ENCODE data around the gene COLEC12.
A peak's percentile ranks its signal among the peaks of the same experiment; 100 is the strongest.

Gene COLEC12

GRCh38 chr18:289026-289425 lies 211.5 kb downstream of the COLEC12 start:
- DNase-seq (ENCODE audit: low read depth in 2 of 2): no peak

GRCh38 chr18:286515-287310 lies 213.8 kb downstream of the COLEC12 start:
- no peak for DNase-seq (ENCODE audit: low read depth in 2 of 2)

- DNase-seq (ENCODE audit: low read depth in 2 of 2): no peak
These were observed 214.7 kb downstream of the COLEC12 start for GRCh38 chr18:285817-286216.

- DNase-seq (ENCODE audit: low read depth in 2 of 2): no peak
These were observed 225.0 kb downstream of the COLEC12 start for GRCh38 chr18:275486-275885.

- no peak for DNase-seq (ENCODE audit: low read depth in 2 of 2)
These were observed 226.2 kb downstream of the COLEC12 start for GRCh38 chr18:274313-274712.

GRCh38 chr18:273525-273924 lies 227.0 kb downstream of the COLEC12 start:
- DNase-seq (ENCODE audit: low read depth in 2 of 2): no peak

GRCh38 chr18:272650-273049 lies 227.9 kb downstream of the COLEC12 start:
- DNase-seq (ENCODE audit: low read depth in 2 of 2): no peak

GRCh38 chr18:269480-270095 lies 230.9 kb downstream of the COLEC12 start:
- DNase-seq (ENCODE audit: low read depth in 2 of 2): no peak

GRCh38 chr18:267688-268552 lies 232.6 kb downstream of the COLEC12 start, which contains the start of gene THOC1:
TSS of gene THOC1 (minus strand) at chr18:268047. CDS start at chr18:268019, 28 bp downstream.
- DNase-seq (ENCODE audit: low read depth in 2 of 2): peak; percentile 91 to 94

- DNase-seq (ENCODE audit: low read depth in 2 of 2): no peak
These were observed 233.2 kb downstream of the COLEC12 start for GRCh38 chr18:267380-267687.
